Adrenal gland (tissue), 12 donors: ENCODE measurements around the gene TOM1. TPM values are rescaled to one million over a fixed set of nuclear protein-coding genes. Genes with fewer than 3 reads are reported as not detected.

Source experiments
- DNase-seq, 7 donors: peaks; one replicate each; pipeline ENCODE4 v3.0.0-alpha.2; 2019 to 2020
- H3K27ac ChIP-seq, 5 donors: fragments of 200-600 bp; sonication (generic) in 4 of 5; 1 replicate in 3 of 5; 2 replicates in 2 of 5; pipeline versions ENCODE4 v1.5.1 to v1.8.0; 2016 to 2020; ENCODE audit warnings: mild to moderate bottlenecking in 1 of 5
- H3K27me3 ChIP-seq: fragments of 200-600 bp; 2 replicates; pipeline ENCODE4 v1.8.0; 2021
- H3K36me3 ChIP-seq, 2 donors: fragments of 200-600 bp; replicated peaks in 1 of 2; 1 replicate in 1 of 2; 2 replicates in 1 of 2; pipeline versions ENCODE4 v1.5.1 to v1.8.0; 2018 to 2022
- H3K4me1 ChIP-seq, 2 donors: fragments of 200-600 bp; replicated peaks in 1 of 2; 1 replicate in 1 of 2; 2 replicates in 1 of 2; pipeline versions ENCODE4 v1.5.1 to v1.8.0; 2018 to 2021
- H3K4me3 ChIP-seq, 4 donors: fragments of 200-600 bp; sonication (generic) in 3 of 4; one replicate each; pipeline ENCODE4 v1.5.1; 2016 to 2018
- H3K9me3 ChIP-seq, 3 donors: fragments of 200-600 bp; sonication (generic) in 1 of 3; replicated peaks in 1 of 3; 1 replicate in 2 of 3; 2 replicates in 1 of 3; pipeline versions ENCODE4 v1.5.1 to v1.8.0; 2016 to 2021
- POLR2A ChIP-seq, 2 donors: fragments of 450-650 bp; IDR thresholded peaks; one replicate each; pipeline ENCODE4 v1.6.1; 2017; ENCODE audit warnings: antibody characterized with exemption in 2 of 2, mild to moderate bottlenecking in 2 of 2, moderate library complexity in 1 of 2
- WGBS, 4 donors: extraction: QIAGEN DNeasy Blood & Tissue Kit in 2 of 4; methylation state at CpG; one replicate each; pipeline versions ENCODE4 v1.1.5 to v1.1.7; 2013 to 2017; 5-methylcytosine and 5-hydroxymethylcytosine counted together
- intact Hi-C, 2 donors: fragments of 100-400 bp; cut with DNase I; formaldehyde crosslinking; loops; one replicate each; pipeline versions ENCODE4 v1.14.1 to v1.15.0; 2022 to 2023
- polyA plus RNA-seq, 3 donors: library from polyadenylated mRNA; stranded (reverse); fragments of 200-250 nt in 2 of 3; fragments of 350-450 nt in 1 of 3; fragmentation: Illumina TruSeq in 1 of 3; extraction: RNeasy Lipid Tissue Mini Kit (QIAGEN cat#74804) in 1 of 3; gene quantifications; one replicate each; pipeline ENCODE4 v1.2.3, GENCODE V29; 2013 to 2014
- total RNA-seq, 9 donors: library from RNA; depleted of rRNA in 4 of 9; stranded (reverse); fragments of >200 nt in 4 of 9; fragments of 120-200 nt in 1 of 9; fragmentation: NEBNext Ultra II Directional in 1 of 9; extraction: Animal tissue kit (Norgen Biotek cat#: 25700) in 1 of 9; gene quantifications; one replicate each; pipeline versions ENCODE4 v1.1.0 to v1.2.4, GENCODE V29; 2013 to 2023
- TF ChIP-seq, protein P1 (sequence below), 6 experiments: fragments of 450-650 bp in 4 of 6; fragments of 200-600 bp in 2 of 6; sonication (generic) in 1 of 6; IDR thresholded peaks; 1 replicate in 5 of 6; 2 replicates in 1 of 6; pipeline versions ENCODE4 v1.5.1 to v1.8.0; 2016 to 2021; ENCODE audit warnings: antibody characterized with exemption in 6 of 6, mild to moderate bottlenecking in 2 of 6, moderate library complexity in 1 of 6
- donor health status: healthy with polysubstance abuse.
- donor health status: Bipolar disorder and iron deficiency.
- donor health status: DM: yes; HTN: yes; CAD: no.
- donor health status: DM: no; HTN: no; CAD: no.
- donor health status: DM: no; HTN: no; CAD: no.
- donor health status: DM: yes; HTN: yes; CAD: no.

TOM1 gene
- total and polyA plus RNA-seq, 12 donors, result 57.5 to 188 (median 106) TPM

DNA sequence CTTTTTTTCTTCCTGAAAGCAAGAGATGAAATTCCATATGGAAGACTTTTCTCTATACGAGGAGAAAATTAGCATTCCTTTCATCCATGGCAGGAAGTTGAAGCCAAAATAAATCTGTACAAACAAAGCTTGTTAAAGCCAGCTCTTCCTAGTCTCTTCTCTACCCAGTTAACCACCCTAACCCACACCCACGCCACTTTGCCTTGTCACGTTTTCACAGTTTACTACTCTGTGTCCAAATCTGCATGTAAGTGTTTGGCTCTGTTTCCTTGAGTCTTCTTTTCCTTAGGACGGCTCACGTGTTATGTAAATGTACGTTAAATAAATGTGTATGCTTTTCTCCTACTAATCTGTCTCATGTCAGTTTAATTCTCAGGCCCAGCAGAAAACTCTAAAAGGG, 74.1 kb downstream of the TOM1 start:
- Histone ChIP-seq H3K27me3 (no peaks in the 10 kb centered on the region), H3K36me3 (no peaks in the 10 kb centered on the region), H3K9me3 (no peaks in the 10 kb centered on the region), H3K4me3 (no peak overlapping the region), H3K4me1 (peaks cover 18 to 49% of the 10 kb centered on the region in 2 donors), H3K27ac (no peak overlapping the region)
- 81 to 88% (median 87%) methylated on average over 6 of the region's 6 CpGs for WGBS, 4 donors
- DNase-seq, result no peak
- TF ChIP-seq, protein P1, sequence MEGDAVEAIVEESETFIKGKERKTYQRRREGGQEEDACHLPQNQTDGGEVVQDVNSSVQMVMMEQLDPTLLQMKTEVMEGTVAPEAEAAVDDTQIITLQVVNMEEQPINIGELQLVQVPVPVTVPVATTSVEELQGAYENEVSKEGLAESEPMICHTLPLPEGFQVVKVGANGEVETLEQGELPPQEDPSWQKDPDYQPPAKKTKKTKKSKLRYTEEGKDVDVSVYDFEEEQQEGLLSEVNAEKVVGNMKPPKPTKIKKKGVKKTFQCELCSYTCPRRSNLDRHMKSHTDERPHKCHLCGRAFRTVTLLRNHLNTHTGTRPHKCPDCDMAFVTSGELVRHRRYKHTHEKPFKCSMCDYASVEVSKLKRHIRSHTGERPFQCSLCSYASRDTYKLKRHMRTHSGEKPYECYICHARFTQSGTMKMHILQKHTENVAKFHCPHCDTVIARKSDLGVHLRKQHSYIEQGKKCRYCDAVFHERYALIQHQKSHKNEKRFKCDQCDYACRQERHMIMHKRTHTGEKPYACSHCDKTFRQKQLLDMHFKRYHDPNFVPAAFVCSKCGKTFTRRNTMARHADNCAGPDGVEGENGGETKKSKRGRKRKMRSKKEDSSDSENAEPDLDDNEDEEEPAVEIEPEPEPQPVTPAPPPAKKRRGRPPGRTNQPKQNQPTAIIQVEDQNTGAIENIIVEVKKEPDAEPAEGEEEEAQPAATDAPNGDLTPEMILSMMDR (IDR thresholded peaks at IDR 0.05), result no peak
- no peak for TF ChIP-seq POLR2A (IDR thresholded peaks at IDR 0.05)
- intact Hi-C loops, result no loop called here

- Histone ChIP-seq H3K36me3 (no peaks in the 10 kb centered on the region), H3K4me1 (peaks cover 16 to 41% of the 10 kb centered on the region in 2 donors), H3K9me3 (no peaks in the 10 kb centered on the region), H3K4me3 (no peak overlapping the region), H3K27me3 (no peaks in the 10 kb centered on the region), H3K27ac (peak overlapping the region in 1 of 5 donors; percentile 19)
- intact Hi-C loops, result no loop called here
- WGBS, 4 donors, result 82 to 89% (median 85%) methylated on average over 3 of the region's 3 CpGs
- TF ChIP-seq, protein P1 (IDR thresholded peaks at IDR 0.05), result no peak
- TF ChIP-seq POLR2A (IDR thresholded peaks at IDR 0.05), result no peak
- DNase-seq, result no peak
Observed at GRCh38 chr22:35375031-35375430, 75.3 kb downstream of the TOM1 start.

DNA sequence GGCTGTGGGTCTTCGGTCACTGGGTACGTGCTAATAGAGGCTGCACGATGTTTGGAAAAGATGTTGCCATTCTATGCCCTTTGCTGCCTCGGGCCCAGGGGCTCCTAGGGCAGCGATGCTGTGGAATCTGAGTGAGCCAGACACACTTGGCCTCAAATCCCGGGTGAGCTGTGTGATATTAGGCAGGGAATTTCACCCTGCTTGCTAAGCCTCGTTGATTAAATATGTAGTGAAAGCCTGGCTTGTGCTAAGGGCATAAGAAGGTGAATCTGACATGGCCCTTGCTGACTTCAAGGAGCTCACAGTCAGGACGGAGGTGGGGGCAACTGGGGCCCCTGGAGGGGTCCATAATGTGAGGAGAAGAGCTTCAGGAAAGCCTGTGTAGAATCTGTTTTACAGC, 75.8 kb downstream of the TOM1 start:
- TF ChIP-seq, protein P1 (IDR thresholded peaks at IDR 0.05), result no peak
- WGBS, 4 donors, result 82 to 86% (median 85%) methylated on average over 5 to 8 of the region's 8 CpGs
- DNase-seq, result no peak
- H3K9me3 ChIP-seq, result no peaks in the 10 kb centered on the region
- no peaks in the 10 kb centered on the region for H3K27me3 ChIP-seq
- H3K36me3 ChIP-seq, result no peaks in the 10 kb centered on the region
- intact Hi-C loops, result no loop called here
- peaks cover 21 to 41% of the 10 kb centered on the region in 2 donors for H3K4me1 ChIP-seq
- no peak overlapping the region for H3K4me3 ChIP-seq
- peak overlapping the region in 1 of 5 donors; percentile 19 for H3K27ac ChIP-seq

- intact Hi-C loops, result no loop called here
- TF ChIP-seq, protein P1 (IDR thresholded peaks at IDR 0.05), result no peak
- peak in 1 of 2 donors; percentile 37 for TF ChIP-seq POLR2A (IDR thresholded peaks at IDR 0.05)
Observed at GRCh38 chr22:35376728-35377472, 77.2 kb downstream of the TOM1 start.

More at GRCh38 chr22:35376728-35377472, 77.2 kb downstream of the TOM1 start:
- Histone ChIP-seq H3K4me3 (no peak overlapping the region), H3K36me3 (no peaks in the 10 kb centered on the region), H3K4me1 (peaks cover 25 to 50% of the 10 kb centered on the region in 2 donors), H3K27ac (peak overlapping the region; percentile 22 to 88 (median 76)), H3K27me3 (no peaks in the 10 kb centered on the region), H3K9me3 (no peaks in the 10 kb centered on the region)
- 28 to 37% (median 30%) methylated on average over 14 to 17 of the region's 17 CpGs for WGBS, 4 donors
- DNase-seq, result peak; percentile 84 to 96 (median 93)
